MM.1S (cell line): ENCODE results near the gene UMOD.

Experiments
- EZH2 ChIP-seq: fragments of 300-600 bp; sonication (generic); optimal IDR thresholded peaks from 2 replicates; pipeline ENCODE3; 2017; ENCODE audit warnings: low read depth, mild to moderate bottlenecking, antibody characterized with exemption, low read length, mixed read lengths
- TF ChIP-seq, protein P1 (sequence below): fragments of 300-600 bp; sonication (generic); IDR thresholded peaks from 2 replicates; pipeline ENCODE4 v1.5.1; 2016; ENCODE audit warnings: antibody characterized with exemption, low read length, mixed read lengths

GRCh38 chr16:20396846-20397467, 44.4 kb upstream of the UMOD start:
- TF ChIP-seq, protein P1, sequence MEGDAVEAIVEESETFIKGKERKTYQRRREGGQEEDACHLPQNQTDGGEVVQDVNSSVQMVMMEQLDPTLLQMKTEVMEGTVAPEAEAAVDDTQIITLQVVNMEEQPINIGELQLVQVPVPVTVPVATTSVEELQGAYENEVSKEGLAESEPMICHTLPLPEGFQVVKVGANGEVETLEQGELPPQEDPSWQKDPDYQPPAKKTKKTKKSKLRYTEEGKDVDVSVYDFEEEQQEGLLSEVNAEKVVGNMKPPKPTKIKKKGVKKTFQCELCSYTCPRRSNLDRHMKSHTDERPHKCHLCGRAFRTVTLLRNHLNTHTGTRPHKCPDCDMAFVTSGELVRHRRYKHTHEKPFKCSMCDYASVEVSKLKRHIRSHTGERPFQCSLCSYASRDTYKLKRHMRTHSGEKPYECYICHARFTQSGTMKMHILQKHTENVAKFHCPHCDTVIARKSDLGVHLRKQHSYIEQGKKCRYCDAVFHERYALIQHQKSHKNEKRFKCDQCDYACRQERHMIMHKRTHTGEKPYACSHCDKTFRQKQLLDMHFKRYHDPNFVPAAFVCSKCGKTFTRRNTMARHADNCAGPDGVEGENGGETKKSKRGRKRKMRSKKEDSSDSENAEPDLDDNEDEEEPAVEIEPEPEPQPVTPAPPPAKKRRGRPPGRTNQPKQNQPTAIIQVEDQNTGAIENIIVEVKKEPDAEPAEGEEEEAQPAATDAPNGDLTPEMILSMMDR: no peak
- no peak for TF ChIP-seq EZH2
